Endothelial cell of umbilical vein (primary cell): ENCODE data around the gene OXLD1. TPM values are rescaled to one million over a fixed set of nuclear protein-coding genes. Genes with fewer than 3 reads are reported as not detected.
A peak's percentile ranks its signal among the peaks of the same experiment; 100 is the strongest.

Source experiments
- BruUV-seq: library from RNA; stranded (reverse); fragments of 400-500 nt; replicated peaks from 2 replicates; lab custom pipeline; 2021; lab: Mats Ljungman, UMichigan
- CTCF ChIA-PET: fragments of 300-600, 350-600 bp; sonication (Branson Sonifier 250); formaldehyde crosslinking; loops from one replicate; lab custom pipeline; 2021; ENCODE audit warnings: antibody characterized with exemption, inconsistent platforms; lab: Charles Lee
- POLR2A ChIA-PET: fragments of 300-600, 350-600 bp; sonication (Branson Sonifier 250); formaldehyde crosslinking; loops from one replicate; lab custom pipeline; 2021; ENCODE audit warnings: antibody characterized with exemption, inconsistent platforms; lab: Charles Lee
- DNase-seq: peaks from one replicate; pipeline ENCODE4 v3.0.0-alpha.2; 2011; ENCODE audit warnings: low read depth, low spot score
- FAIRE-seq: peaks from 2 replicates; lab custom pipeline; 2011; peaks lifted over from hg19 to GRCh38; lab: Jason Lieb, UNC
- H2AFZ ChIP-seq: 2 replicates; pipeline ENCODE4 v1.6.0; 2012; ENCODE audit warnings: low read depth, low read length, control low read depth, inconsistent platforms
- H3K27ac ChIP-seq: 2 replicates; pipeline ENCODE4 v1.5.1; 2011; ENCODE audit warnings: low read depth, mild to moderate bottlenecking, control low read depth, low read length, moderate library complexity; ENCODE audit not compliant: insufficient read depth
- H3K27me3 ChIP-seq, 2 experiments: 2 replicates each; pipeline versions ENCODE4 v1.6.0 to v1.6.1; 2011; ENCODE audit warnings: low read length in 2 of 2, mixed read lengths in 1 of 2; ENCODE audit not compliant: control insufficient read depth in 2 of 2, insufficient read depth in 2 of 2
- H3K36me3 ChIP-seq, 2 experiments: 2 replicates in 1 of 2; 3 replicates in 1 of 2; pipeline ENCODE4 v1.5.1; 2011; ENCODE audit warnings: low read length in 2 of 2, mild to moderate bottlenecking in 1 of 2, moderate library complexity in 1 of 2; ENCODE audit not compliant: control insufficient read depth in 2 of 2, insufficient read depth in 2 of 2; ENCODE audit errors: extremely low read depth in 1 of 2
- H3K4me1 ChIP-seq: 3 replicates; pipeline ENCODE4 v1.5.1; 2011; ENCODE audit warnings: mild to moderate bottlenecking, low read length; ENCODE audit not compliant: control insufficient read depth, insufficient read depth; ENCODE audit errors: extremely low read depth
- H3K4me2 ChIP-seq: 2 replicates; pipeline ENCODE4 v1.6.1; 2011; ENCODE audit warnings: low read length, control low read depth, mixed read lengths; ENCODE audit not compliant: insufficient read depth
- H3K4me3 ChIP-seq, 3 experiments: fragments of 200-600 bp in 1 of 3; sonication (generic), shearing (Covaris generic) in 1 of 3; replicated peaks in 1 of 3; 2 replicates each; pipeline ENCODE4 v1.5.1; 2011 to 2016; ENCODE audit warnings: control low read depth in 3 of 3, low read length in 3 of 3, mild to moderate bottlenecking in 2 of 3, inconsistent platforms in 1 of 3, low read depth in 1 of 3, moderate library complexity in 1 of 3; ENCODE audit not compliant: insufficient read depth in 1 of 3
- H3K79me2 ChIP-seq: 2 replicates; pipeline ENCODE4 v1.6.0; 2012; ENCODE audit warnings: low read length, inconsistent platforms; ENCODE audit not compliant: control insufficient read depth, insufficient read depth
- H3K9ac ChIP-seq: replicated peaks from 2 replicates; pipeline ENCODE3; 2011; ENCODE audit warnings: low read length, control low read depth; ENCODE audit not compliant: insufficient read depth; ENCODE audit errors: extremely low read depth
- H3K9me1 ChIP-seq: replicated peaks from 3 replicates; pipeline ENCODE4 v1.6.0; 2011; ENCODE audit warnings: mild to moderate bottlenecking, low read length; ENCODE audit not compliant: control insufficient read depth, insufficient read depth; ENCODE audit errors: extremely low read depth
- H3K9me3 ChIP-seq: replicated peaks from 2 replicates; pipeline ENCODE4 v1.5.1; 2012; ENCODE audit warnings: low read length, inconsistent platforms; ENCODE audit not compliant: control insufficient read depth, insufficient read depth
- H4K20me1 ChIP-seq: replicated peaks from 2 replicates; pipeline ENCODE3; 2011; ENCODE audit warnings: mild to moderate bottlenecking, low read length; ENCODE audit not compliant: control insufficient read depth, insufficient read depth; ENCODE audit errors: extremely low read depth
- EZH2 ChIP-seq: IDR thresholded peaks from 2 replicates; pipeline ENCODE4 v1.6.1; 2012; ENCODE audit warnings: borderline replicate concordance, low read depth, mild to moderate bottlenecking, moderate library complexity, low read length, inconsistent platforms; ENCODE audit not compliant: severe bottlenecking
- GATA2 ChIP-seq: IDR thresholded peaks from 2 replicates; pipeline ENCODE4 v1.7.0; 2011; ENCODE audit warnings: low read depth, mild to moderate bottlenecking, moderate library complexity, mixed read lengths, low read length; ENCODE audit not compliant: insufficient read length, insufficient read depth
- JUN ChIP-seq: IDR thresholded peaks from 2 replicates; pipeline ENCODE4 v1.6.1; 2011; ENCODE audit warnings: borderline replicate concordance, low read depth; ENCODE audit not compliant: insufficient read length, insufficient read depth
- MYC ChIP-seq: IDR thresholded peaks from one replicate; pipeline ENCODE4 v1.6.1; 2011; ENCODE audit warnings: mild to moderate bottlenecking, low read depth, low read length
- POLR2A ChIP-seq: IDR thresholded peaks from 2 replicates; pipeline ENCODE4 v1.6.1; 2012; ENCODE audit warnings: low read depth, mild to moderate bottlenecking, control low read depth, low read length
- POLR2AphosphoS5 ChIP-seq: IDR thresholded peaks from 2 replicates; pipeline ENCODE4 v1.6.1; 2012; ENCODE audit warnings: low read depth, mild to moderate bottlenecking, control low read depth, low read length, moderate library complexity; ENCODE audit not compliant: insufficient read depth
- dilution Hi-C: fragments of 300-500 bp; cut with MboI; formaldehyde crosslinking; loops from one replicate; pipeline ENCODE4 v1.15.0; 2019; ENCODE audit warnings: low sequenced_read_pairs; ENCODE audit not compliant: extremely low pct_ligation_motif_present
- intact Hi-C: fragments of 100-400 bp; cut with micrococcal nuclease; formaldehyde crosslinking; loops from one replicate; pipeline ENCODE4 v1.10.0; 2022
- polyA plus RNA-seq, 4 experiments: library from polyadenylated mRNA; depleted of rRNA in 3 of 4; stranded (reverse) in 3 of 4; unstranded in 1 of 4; fragments of >200 nt; gene quantifications; 2 replicates each; pipeline versions ENCODE4 v1.2.1 to v1.2.3, GENCODE V29; 2011 to 2012; ENCODE audit warnings: missing spikeins in 1 of 4
- total RNA-seq: library from RNA; stranded (reverse); gene quantifications from 2 replicates; pipeline ENCODE4 v1.2.3, GENCODE V29; 2021

OXLD1 gene
- total and polyA plus RNA-seq, 2 donors (not counting 3 experiments of a cell fraction or from before 2014, with no cell fraction given), result 20.1 to 35.2 TPM

GRCh38 chr17:81665205-81666091 lies 957 bp downstream of the OXLD1 start:
- CTCF ChIA-PET, result interaction anchor here (1.0 kb wide), 1 partner anchor 29 kb away, joined by 3 read pairs; no protein-coding TSS in a partner anchor
- DNase-seq, result no peak

GRCh38 chr17:81664051-81664470 lies 2.3 kb downstream of the OXLD1 start:
- Histone ChIP-seq H3K27me3 (no peaks in the 10 kb centered on the region), H3K79me2 (peaks cover 19% of the 10 kb centered on the region), H3K27ac (no peak overlapping the region), H3K9me3 (no peaks in the 10 kb centered on the region), H4K20me1 (no peaks in the 10 kb centered on the region), H3K4me3 (no peak overlapping the region), H3K4me2 (no peak overlapping the region), H3K4me1 (peaks cover 18% of the 10 kb centered on the region), H3K9ac (no peak overlapping the region), H2AFZ (no peak overlapping the region), H3K9me1 (no peaks in the 10 kb centered on the region), H3K36me3 (peaks cover 0 to 4% of the 10 kb centered on the region in 2 experiments)
- CTCF ChIA-PET, result no interaction called here
- TF ChIP-seq POLR2A, result no peak
- TF ChIP-seq MYC, result no peak
- FAIRE-seq, result no peak
- dilution Hi-C loops (no loop called here), intact Hi-C loops (no loop called here)
- no TSS peak for BruUV-seq
- DNase-seq, result no peak
- POLR2A ChIA-PET, result no interaction called here

More at GRCh38 chr17:81665205-81666091, 957 bp downstream of the OXLD1 start:
- Histone ChIP-seq H3K27ac (peak overlapping the region; percentile 36), H4K20me1 (no peaks in the 10 kb centered on the region), H3K4me3 (peak overlapping the region; percentile 21 to 76 (median 64)), H3K4me1 (peaks cover 18% of the 10 kb centered on the region), H3K9ac (peak overlapping the region; percentile 69), H3K4me2 (peak overlapping the region; percentile 72), H3K27me3 (no peaks in the 10 kb centered on the region), H3K9me3 (no peaks in the 10 kb centered on the region), H3K36me3 (peaks cover 0 to 12% of the 10 kb centered on the region in 2 experiments), H2AFZ (peak overlapping the region; percentile 13), H3K79me2 (peaks cover 21% of the 10 kb centered on the region), H3K9me1 (no peaks in the 10 kb centered on the region)
- peak; percentile 56 for FAIRE-seq
- dilution Hi-C loops, result no loop called here
- POLR2A ChIA-PET, result no interaction called here
- no TSS peak for BruUV-seq
- intact Hi-C loops, result loop anchor here (1.0 to 2.0 kb wide), 2 partner anchors 19 to 29 kb away; partner anchors contain the start of genes HGS, NPLOC4 and TSPAN10
- TF ChIP-seq GATA2, result no peak
- TF ChIP-seq JUN, result no peak
- no peak for TF ChIP-seq EZH2
- TF ChIP-seq POLR2A, result peak; percentile 16
- peak; percentile 40 for TF ChIP-seq POLR2AphosphoS5
- peak; percentile 94 for TF ChIP-seq MYC
